HepG2 (cell line): ENCODE data around the gene PTK7. TPM values are rescaled to one million over a fixed set of nuclear protein-coding genes. Genes with fewer than 3 reads are reported as not detected.

Source experiments
- BCL3 ChIP-seq: sonication (generic); formaldehyde crosslinking; IDR thresholded peaks from 2 replicates; pipeline ENCODE4 v1.5.1; 2020; ENCODE audit warnings: mild to moderate bottlenecking, missing genetic modification reagents, moderate library complexity
- CEBPB ChIP-seq: IDR thresholded peaks from 2 replicates; pipeline ENCODE4 v1.6.1; 2011; ENCODE audit warnings: low read depth, low read length, improper control_type of control experiment, borderline replicate concordance
- FOSL1 ChIP-seq: sonication (generic); formaldehyde crosslinking; IDR thresholded peaks from 2 replicates; pipeline ENCODE4 v1.9.0; 2021; ENCODE audit warnings: missing genetic modification reagents, borderline replicate concordance
- HMG20A ChIP-seq: IDR thresholded peaks from 2 replicates; pipeline ENCODE4 v1.6.1; 2016; ENCODE audit warnings: borderline replicate concordance
- HNF1A ChIP-seq, 2 experiments: sonication (generic) in 1 of 2; formaldehyde crosslinking in 1 of 2; IDR thresholded peaks; 2 replicates each; pipeline versions ENCODE4 v1.4.0 to v1.6.1; 2016 to 2020; ENCODE audit warnings: borderline replicate concordance in 1 of 2, low read depth in 1 of 2, mild to moderate bottlenecking in 1 of 2, missing genetic modification reagents in 1 of 2
- HNF1B ChIP-seq: sonication (generic); formaldehyde crosslinking; IDR thresholded peaks from 2 replicates; pipeline ENCODE4 v1.5.1; 2020; ENCODE audit warnings: mild to moderate bottlenecking, moderate library complexity, missing genetic modification reagents
- NFAT5 ChIP-seq: sonication (generic); formaldehyde crosslinking; IDR thresholded peaks from 2 replicates; pipeline ENCODE4 v1.4.0; 2020; ENCODE audit warnings: missing genetic modification reagents
- NFRKB ChIP-seq: fragments of 450-650 bp; IDR thresholded peaks from 2 replicates; pipeline ENCODE4 v1.6.1; 2017
- TBX3 ChIP-seq: fragments of 450-650 bp; IDR thresholded peaks from 2 replicates; pipeline ENCODE4 v1.6.1; 2017; ENCODE audit warnings: antibody characterized with exemption, mild to moderate bottlenecking, inconsistent platforms, borderline replicate concordance
- TMF1 ChIP-seq: sonication (generic); formaldehyde crosslinking; IDR thresholded peaks from 2 replicates; pipeline ENCODE4 v1.8.1; 2022; ENCODE audit warnings: low read depth, missing genetic modification reagents
- TOPORS ChIP-seq: sonication (generic); formaldehyde crosslinking; IDR thresholded peaks from 2 replicates; pipeline ENCODE4 v1.8.0; 2023; ENCODE audit warnings: mild to moderate bottlenecking, missing genetic modification reagents
- ZNF224 ChIP-seq: sonication (generic); formaldehyde crosslinking; IDR thresholded peaks from 2 replicates; pipeline ENCODE4 v1.5.0; 2020; ENCODE audit warnings: mild to moderate bottlenecking, missing genetic modification reagents
- ZNF331 ChIP-seq: sonication (generic); formaldehyde crosslinking; IDR thresholded peaks from 2 replicates; pipeline ENCODE4 v1.4.0; 2020; ENCODE audit warnings: missing genetic modification reagents
- ZNF33B ChIP-seq: sonication (generic); formaldehyde crosslinking; IDR thresholded peaks from 2 replicates; pipeline ENCODE4 v1.5.1; 2020; ENCODE audit warnings: mild to moderate bottlenecking, missing genetic modification reagents
- ZNF432 ChIP-seq: sonication (generic); formaldehyde crosslinking; IDR thresholded peaks from 2 replicates; pipeline ENCODE4 v1.5.0; 2020; ENCODE audit warnings: missing genetic modification reagents, mild to moderate bottlenecking, borderline replicate concordance
- ZNF44 ChIP-seq: sonication (generic); formaldehyde crosslinking; IDR thresholded peaks from 2 replicates; pipeline ENCODE4 v1.5.1; 2020; ENCODE audit warnings: mild to moderate bottlenecking, missing genetic modification reagents
- ZNF552 ChIP-seq: sonication (generic); formaldehyde crosslinking; IDR thresholded peaks from 2 replicates; pipeline ENCODE4 v1.9.0; 2022; ENCODE audit warnings: missing genetic modification reagents, mild to moderate bottlenecking, borderline replicate concordance
- polyA plus RNA-seq, 8 experiments: library from polyadenylated mRNA; depleted of rRNA in 3 of 8; stranded (reverse) in 7 of 8; unstranded in 1 of 8; fragments of >200 nt; fragmentation: Illumina TruSeq in 4 of 8; extraction: Trizol in 4 of 8; gene quantifications; 2 replicates each; pipeline versions ENCODE4 v1.2.1 to v1.2.3, GENCODE V29; 2011 to 2016; ENCODE audit warnings: low read depth in 4 of 8, missing spikeins in 1 of 8, mixed read lengths in 1 of 8; ENCODE audit not compliant: insufficient read depth in 1 of 8
- total RNA-seq, 5 experiments: library from RNA; depleted of rRNA; stranded (reverse); fragments of >200 nt; fragmentation: Illumina TruSeq; extraction: Trizol; gene quantifications; 2 replicates each; pipeline ENCODE4 v1.2.3, GENCODE V29; 2016; ENCODE audit warnings: low read depth in 1 of 5

PTK7 gene
- total and polyA plus RNA-seq, 2 of the 13 experiments (the other 11 are each of a cell fraction or from before 2014, with no cell fraction given) = 98.5 to 99.8 TPM

GRCh38 chr6:43089874-43090558 is 13.9 kb downstream of the PTK7 start (continued):
- TF ChIP-seq NFAT5 (no peak), ZNF432 (CRISPR knock-in tag) (no peak), ZNF44 (CRISPR knock-in tag) (no peak), NFRKB (no peak), ZNF224 (CRISPR knock-in tag) (peak; percentile 64; the same call in 1 of the 2 replicates), HNF1A (IDR thresholded peaks at IDR 0.05; ENCODE audit: low read depth) (peak; percentile 65), HNF1A (CRISPR knock-in tag; IDR thresholded peaks at IDR 0.05; ENCODE audit: borderline replicate concordance) (peak; percentile 46; the same call in 1 of the 2 replicates), TMF1 (no peak), BCL3 (CRISPR knock-in tag) (no peak), TOPORS (CRISPR knock-in tag) (no peak), ZNF33B (CRISPR knock-in tag) (no peak), CEBPB (no peak), FOSL1 (CRISPR knock-in tag) (peak; percentile 45; the same call in 1 of the 2 replicates), HNF1B (peak; percentile 56; the same call in 1 of the 2 replicates), ZNF331 (CRISPR knock-in tag) (peak; percentile 78), ZNF552 (no peak), HMG20A (peak; percentile 77), TBX3 (peak; percentile 75)
